Kidney (tissue), 14 donors: Measurements from ENCODE around the gene C1orf141. TPM values are rescaled to one million over a fixed set of nuclear protein-coding genes. Genes with fewer than 3 reads are reported as not detected.

Source experiments
- DNase-seq, 5 donors: peaks; one replicate each; pipeline ENCODE4 v3.0.0-alpha.2; 2013 to 2020
- FAIRE-seq: peaks from 2 replicates; lab custom pipeline; 2012; peaks lifted over from hg19 to GRCh38; lab: Jason Lieb, UNC
- H3K27ac ChIP-seq, 2 donors: one replicate each; pipeline ENCODE4 v1.7.0; 2013; ENCODE audit warnings: low read depth in 2 of 2, low read length in 2 of 2, inconsistent platforms in 1 of 2
- H3K27me3 ChIP-seq: one replicate; pipeline ENCODE4 v1.7.1; 2013; ENCODE audit warnings: low read length, inconsistent platforms; ENCODE audit not compliant: control insufficient read depth, insufficient read depth
- H3K36me3 ChIP-seq, 3 donors: one replicate each; pipeline versions ENCODE4 v1.7.0 to v1.7.1; 2013; ENCODE audit warnings: low read length in 3 of 3, control low read depth in 1 of 3, inconsistent platforms in 1 of 3; ENCODE audit not compliant: insufficient read depth in 3 of 3, control insufficient read depth in 2 of 3
- H3K4me1 ChIP-seq, 3 donors: one replicate each; pipeline versions ENCODE4 v1.7.0 to v1.7.1; 2013; ENCODE audit warnings: low read length in 3 of 3, inconsistent platforms in 1 of 3, low read depth in 1 of 3; ENCODE audit not compliant: control insufficient read depth in 2 of 3, insufficient read depth in 2 of 3
- H3K4me3 ChIP-seq, 3 donors: one replicate each; pipeline versions ENCODE4 v1.7.0 to v1.8.1; 2013; ENCODE audit warnings: low read length in 3 of 3, control low read depth in 1 of 3, inconsistent platforms in 1 of 3
- H3K9ac ChIP-seq, 3 donors: one replicate each; pipeline versions ENCODE4 v1.7.0 to v1.7.1; 2013; ENCODE audit warnings: low read length in 3 of 3, control low read depth in 1 of 3, inconsistent platforms in 1 of 3
- H3K9me3 ChIP-seq, 3 donors: one replicate each; pipeline versions ENCODE4 v1.7.0 to v1.7.1; 2013; ENCODE audit warnings: low read length in 3 of 3, control low read depth in 1 of 3, inconsistent platforms in 1 of 3; ENCODE audit not compliant: control insufficient read depth in 2 of 3, insufficient read depth in 1 of 3
- CTCF ChIP-seq: IDR thresholded peaks from 3 replicates; pipeline ENCODE4 v1.5.1; 2012; ENCODE audit warnings: mild to moderate bottlenecking, moderate library complexity, borderline replicate concordance; ENCODE audit not compliant: insufficient read depth; ENCODE audit errors: extremely low read depth
- intact Hi-C: fragments of 100-400 bp; cut with DNase I; formaldehyde crosslinking; loops from one replicate; pipeline ENCODE4 v1.11.1; 2022
- polyA plus RNA-seq: library from polyadenylated mRNA; stranded (reverse); fragments of 350-450 nt; fragmentation: Illumina TruSeq; extraction: RNeasy Lipid Tissue Mini Kit (QIAGEN cat#74804); gene quantifications from one replicate; pipeline ENCODE4 v1.2.3, GENCODE V29; 2014; ENCODE audit warnings: low read depth, low replicate concordance; ENCODE audit not compliant: insufficient read depth
- total RNA-seq: library from RNA; stranded (reverse); fragmentation: NEBNext Ultra II Directional; extraction: Animal tissue kit (Norgen Biotek cat#: 25700); gene quantifications from one replicate; pipeline ENCODE4 v1.2.1, GENCODE V29; 2021
- donor health status: control.
- donor health status: control.
- donor health status: control.
- donor health status: control.
- donor health status: control.
- donor health status: DM: yes; HTN: yes; CAD: no.
- donor health status: Normal renal cell carcinoma (clear cell type).

The C1orf141 gene
- total and polyA plus RNA-seq, 2 donors from 2014 or later = not detected

GRCh38 chr1:67105508-67105907 is 29.3 kb downstream of the C1orf141 start:
- FAIRE-seq (no peak), DNase-seq (no peak)
- Histone ChIP-seq H3K9me3 (no peaks in the 10 kb centered on the region), H3K9ac (no peak overlapping the region), H3K36me3 (no peaks in the 10 kb centered on the region), H3K27ac (no peak overlapping the region), H3K27me3 (no peaks in the 10 kb centered on the region), H3K4me3 (no peak overlapping the region), H3K4me1 (no peaks in the 10 kb centered on the region)
- intact Hi-C loops = no loop called here
- TF ChIP-seq CTCF = no peak

- no peak for TF ChIP-seq CTCF
- no peak for DNase-seq
- no peaks in the 10 kb centered on the region for H3K9me3 ChIP-seq
- no peak for FAIRE-seq
- no peaks in the 10 kb centered on the region for H3K36me3 ChIP-seq
- no peak overlapping the region for H3K27ac ChIP-seq
- no peaks in the 10 kb centered on the region for H3K4me1 ChIP-seq
- H3K9ac ChIP-seq = no peak overlapping the region
- intact Hi-C loops = no loop called here
- no peaks in the 10 kb centered on the region for H3K27me3 ChIP-seq
- H3K4me3 ChIP-seq = no peak overlapping the region
Observed at GRCh38 chr1:67103548-67103947, 31.2 kb downstream of the C1orf141 start.

DNA sequence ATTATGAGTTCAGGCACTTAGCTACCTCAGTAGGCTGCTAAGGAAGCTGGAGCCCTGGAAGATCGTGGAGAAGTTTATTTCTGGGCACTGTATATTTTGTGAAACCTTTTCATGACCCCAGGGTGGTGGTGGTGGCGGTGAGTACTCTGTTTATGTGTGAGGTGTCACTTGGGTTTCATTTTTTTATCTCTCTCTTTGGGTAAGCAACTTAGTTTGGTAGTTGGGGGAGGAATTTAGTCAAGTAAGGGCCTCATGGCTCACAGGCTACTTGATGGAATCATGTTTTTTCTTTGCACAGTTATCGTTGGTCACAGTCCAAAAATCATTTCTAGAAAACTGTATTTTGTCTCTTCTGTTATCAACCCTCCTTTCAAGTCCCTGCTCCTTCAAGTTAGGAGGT is 33.9 kb downstream of the C1orf141 start:
- Histone ChIP-seq H3K4me3 (no peak overlapping the region), H3K36me3 (no peaks in the 10 kb centered on the region), H3K9me3 (no peaks in the 10 kb centered on the region), H3K27me3 (no peaks in the 10 kb centered on the region), H3K27ac (no peak overlapping the region), H3K4me1 (no peaks in the 10 kb centered on the region), H3K9ac (no peak overlapping the region)
- intact Hi-C loops = no loop called here
- DNase-seq = no peak
- no peak for FAIRE-seq
- no peak for TF ChIP-seq CTCF

DNA sequence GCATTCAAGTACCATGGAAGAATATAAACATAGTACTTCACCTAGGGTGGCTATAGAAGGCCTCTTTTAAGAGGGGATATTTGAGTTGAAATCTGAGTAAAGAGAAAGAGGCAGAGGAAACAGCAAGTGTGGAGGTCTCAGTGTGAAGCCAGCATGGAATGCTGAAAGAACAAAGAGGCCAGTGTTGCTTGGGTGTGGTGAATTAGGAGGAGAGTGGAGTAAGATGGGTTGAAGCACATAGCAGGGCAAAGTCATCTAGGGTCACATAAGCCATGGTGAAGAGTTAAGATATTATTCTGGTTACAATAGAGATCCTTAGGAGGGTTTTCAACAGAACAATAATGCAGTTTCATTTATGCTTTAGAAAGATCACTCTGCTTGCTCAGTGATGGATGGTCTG is 37.5 kb downstream of the C1orf141 start:
- TF ChIP-seq CTCF = no peak
- intact Hi-C loops = no loop called here
- no peaks in the 10 kb centered on the region for H3K36me3 ChIP-seq
- H3K9ac ChIP-seq = no peak overlapping the region
- FAIRE-seq = no peak
- no peak overlapping the region for H3K4me3 ChIP-seq
- H3K9me3 ChIP-seq = no peaks in the 10 kb centered on the region
- no peak for DNase-seq
- H3K27ac ChIP-seq = no peak overlapping the region
- H3K27me3 ChIP-seq = no peaks in the 10 kb centered on the region
- no peaks in the 10 kb centered on the region for H3K4me1 ChIP-seq
